Renal cortex interstitium (tissue), 15 donors: Measurements from ENCODE around the gene CA7. TPM values are rescaled to one million over a fixed set of nuclear protein-coding genes. Genes with fewer than 3 reads are reported as not detected.
A peak's percentile ranks its signal among the peaks of the same experiment; 100 is the strongest.

ENCODE experiments used
- DNase-seq, 11 donors: peaks; one replicate each; pipeline ENCODE4 v3.0.0-alpha.2; 2013; ENCODE audit warnings: low read depth in 9 of 11, low spot score in 4 of 11; ENCODE audit errors: extremely low read depth in 1 of 11
- long read RNA-seq, 16 experiments: transcript quantifications; one replicate each; lab custom pipeline, GENCODE V29; 2026
- polyA plus RNA-seq, 3 donors: library from polyadenylated mRNA; unstranded; fragments of 120-200 nt; gene quantifications; one replicate each; pipeline ENCODE4 v1.2.1, GENCODE V29; 2013; ENCODE audit not compliant: insufficient read length in 3 of 3

Gene CA7
- under 1 TPM; 0.28 to 0.45 (median 0.32) TPM for polyA plus RNA-seq
- long read RNA-seq, donor 1 = 0 reads
- long read RNA-seq, donor 2 = 0 reads
- long read RNA-seq, donor 3 = 0 reads
- long read RNA-seq, donor 4, partial matches to known transcripts = 0 of 2 reads
- long read RNA-seq, donor 4, other reads (novel, unspliced or antisense) = 0 of 2 reads
- long read RNA-seq, donor 5 = 0 reads
- long read RNA-seq, donor 6 = 0 reads
- long read RNA-seq, donor 7 = 0 reads
- long read RNA-seq, donor 8 = 0 reads
- long read RNA-seq, donor 9 = 0 reads
- long read RNA-seq, donor 10 = 0 reads
- long read RNA-seq, donor 11 = 0 reads
- long read RNA-seq, donor 12 = 0 reads
- long read RNA-seq, donor 13 = 0 reads
- long read RNA-seq, donor 14 = 0 reads
- long read RNA-seq, donor 15 = 0 reads
- long read RNA-seq, donor 16 = 0 reads

GRCh38 chr16:66844342-66845079 is at the start of gene CA7:
Gene CA7 (plus strand): TSS chr16:66844414. CDS start chr16:66844488, 74 bp downstream.
- DNase-seq = no peak

GRCh38 chr16:66798161-66798560 is 46.1 kb upstream of the CA7 start:
- no peak for DNase-seq

GRCh38 chr16:66800856-66801255 is 43.4 kb upstream of the CA7 start:
- DNase-seq = no peak

- DNase-seq = no peak
Measured at GRCh38 chr16:66801320-66802105, 42.7 kb upstream of the CA7 start, which contains the start of gene TERB1. Gene TERB1 (minus strand): TSS chr16:66801584. CDS start chr16:66796798, 4,786 bp downstream.

GRCh38 chr16:66802159-66802558 is 42.1 kb upstream of the CA7 start:
- DNase-seq = no peak

GRCh38 chr16:66809765-66810164 is 34.4 kb upstream of the CA7 start:
- DNase-seq = no peak

- DNase-seq = no peak
Measured at GRCh38 chr16:66810391-66810790, 33.8 kb upstream of the CA7 start.

- DNase-seq = no peak
Measured at GRCh38 chr16:66811043-66811442, 33.2 kb upstream of the CA7 start.

GRCh38 chr16:66814734-66815133 is 29.5 kb upstream of the CA7 start:
- no peak for DNase-seq

- no peak for DNase-seq
Measured at GRCh38 chr16:66824006-66824405, 20.2 kb upstream of the CA7 start.

- DNase-seq = peak; percentile 74 to 90 (median 87)
Measured at GRCh38 chr16:66830422-66831404, 13.5 kb upstream of the CA7 start, which contains the start of gene NAE1. Gene NAE1 (minus strand): TSS chr16:66830976. CDS start chr16:66830899, 77 bp downstream.

- DNase-seq = no peak
Measured at GRCh38 chr16:66832190-66832589, 12.0 kb upstream of the CA7 start.

GRCh38 chr16:66832661-66833305 is 11.4 kb upstream of the CA7 start:
- no peak for DNase-seq

GRCh38 chr16:66834746-66835145 is 9.5 kb upstream of the CA7 start:
- DNase-seq = no peak

GRCh38 chr16:66840883-66841282 is 3.3 kb upstream of the CA7 start:
- no peak for DNase-seq

GRCh38 chr16:66841366-66841765 is 2.8 kb upstream of the CA7 start:
- no peak for DNase-seq

- no peak for DNase-seq
Measured at GRCh38 chr16:66842765-66843164, 1.4 kb upstream of the CA7 start.

GRCh38 chr16:66843191-66843590 is 1.0 kb upstream of the CA7 start:
- no peak for DNase-seq
